ENCODE results near the gene PACRG.

GRCh38 chr6:163294734-163295133 is 567.0 kb downstream of the PACRG start:
- TF ChIP-seq POLR2A (IDR thresholded peaks at IDR 0.05; ENCODE audit: control extremely low read depth in 1 of 2, low read depth in 2 of 2, low read length in 2 of 2) (no peak), EZH2 (IDR thresholded peaks at IDR 0.05; ENCODE audit: low read depth, low read length, severe bottlenecking) (no peak), SIN3A (conservative IDR thresholded peaks at IDR 0.05 in 1 of 2, IDR thresholded peaks at IDR 0.05 in 1 of 2; ENCODE audit: low read depth in 1 of 2, low read length in 2 of 2) (no peak), CTCF (IDR thresholded peaks at IDR 0.05; ENCODE audit: control extremely low read depth in 1 of 3, insufficient read depth in 1 of 3, low read depth in 1 of 3, low read length in 3 of 3) (no peak), MAX (IDR thresholded peaks at IDR 0.05) (no peak), CHD1 (IDR thresholded peaks at IDR 0.05; ENCODE audit: low read depth, low read length) (no peak), MAFK (IDR thresholded peaks at IDR 0.05; ENCODE audit: low read depth, low read length) (no peak)
